Measurements from ENCODE around the gene LDHD. TPM values are rescaled to one million over a fixed set of nuclear protein-coding genes. Genes with fewer than 3 reads are reported as not detected.
A peak's percentile ranks its signal among the peaks of the same experiment; 100 is the strongest.

LDHD gene
- polyA plus RNA-seq, 3 donors = 3.7 to 6.3 (median 5.4) TPM

DNA sequence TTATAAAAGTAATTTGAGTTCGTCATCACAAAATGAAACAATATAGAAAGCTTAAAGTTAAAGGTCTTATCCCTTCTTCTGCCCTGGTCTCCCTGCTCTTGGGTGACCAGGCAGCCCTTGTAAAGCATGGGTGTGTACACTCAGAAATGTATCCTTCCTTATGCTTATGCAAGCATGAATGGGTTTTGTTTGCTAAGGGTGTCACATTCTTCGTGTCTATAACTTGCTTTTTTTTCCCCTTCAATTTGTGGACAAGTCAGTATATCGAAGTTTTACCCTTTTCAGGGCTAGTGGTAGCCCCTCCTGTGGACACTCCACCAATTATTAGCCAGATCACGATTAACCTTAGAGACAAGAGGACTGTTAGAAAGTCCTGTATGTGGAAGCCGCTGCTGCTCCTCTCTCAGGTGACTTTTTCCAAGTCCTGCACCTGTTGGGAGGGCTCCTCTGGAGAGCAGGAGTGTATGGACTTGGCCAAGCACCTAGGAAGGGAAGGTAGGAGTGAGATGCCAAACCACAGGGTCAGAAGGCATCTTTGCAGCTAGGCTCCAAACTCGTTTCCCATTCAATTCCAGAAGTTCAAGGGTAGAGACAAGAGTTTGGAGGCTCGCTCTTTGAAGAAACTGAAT is 50.9 kb downstream of the LDHD start:
- H3K4me3 Mint-ChIP-seq = peak overlapping the region in 1 of 2 donors; percentile 52
- TF ChIP-seq, protein P1, sequence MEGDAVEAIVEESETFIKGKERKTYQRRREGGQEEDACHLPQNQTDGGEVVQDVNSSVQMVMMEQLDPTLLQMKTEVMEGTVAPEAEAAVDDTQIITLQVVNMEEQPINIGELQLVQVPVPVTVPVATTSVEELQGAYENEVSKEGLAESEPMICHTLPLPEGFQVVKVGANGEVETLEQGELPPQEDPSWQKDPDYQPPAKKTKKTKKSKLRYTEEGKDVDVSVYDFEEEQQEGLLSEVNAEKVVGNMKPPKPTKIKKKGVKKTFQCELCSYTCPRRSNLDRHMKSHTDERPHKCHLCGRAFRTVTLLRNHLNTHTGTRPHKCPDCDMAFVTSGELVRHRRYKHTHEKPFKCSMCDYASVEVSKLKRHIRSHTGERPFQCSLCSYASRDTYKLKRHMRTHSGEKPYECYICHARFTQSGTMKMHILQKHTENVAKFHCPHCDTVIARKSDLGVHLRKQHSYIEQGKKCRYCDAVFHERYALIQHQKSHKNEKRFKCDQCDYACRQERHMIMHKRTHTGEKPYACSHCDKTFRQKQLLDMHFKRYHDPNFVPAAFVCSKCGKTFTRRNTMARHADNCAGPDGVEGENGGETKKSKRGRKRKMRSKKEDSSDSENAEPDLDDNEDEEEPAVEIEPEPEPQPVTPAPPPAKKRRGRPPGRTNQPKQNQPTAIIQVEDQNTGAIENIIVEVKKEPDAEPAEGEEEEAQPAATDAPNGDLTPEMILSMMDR (IDR thresholded peaks at IDR 0.05) = no peak
- H3K27ac ChIP-seq (ENCODE audit: low read depth in 1 of 2, low read length in 2 of 2) = peak overlapping the region in 1 of 2 donors; percentile 64
- intact Hi-C loops (cut with micrococcal nuclease) = loop anchor here in 1 of 2 donors (10.0 kb wide), 1 partner anchor 61 kb away; no protein-coding TSS in a partner anchor
- peak overlapping the region; percentile 64 for H3K4me2 ChIP-seq (replicated peaks; ENCODE audit: extremely low read depth, low read length, poor library complexity, severe bottlenecking)
- peaks cover 0 to 3% of the 10 kb centered on the region in 2 donors for H3K36me3 Mint-ChIP-seq
- no peak overlapping the region for H3K4me3 ChIP-seq (replicated peaks in 1 of 3; ENCODE audit: low read depth in 2 of 3, low read length in 3 of 3)
- H3K4me1 ChIP-seq (ENCODE audit: control insufficient read depth in 1 of 2, insufficient read depth in 2 of 2, low read length in 2 of 2) = peaks cover 55 to 61% of the 10 kb centered on the region in 2 donors
- no peaks in the 10 kb centered on the region for H3K9me3 ChIP-seq (replicated peaks in 1 of 2; ENCODE audit: control insufficient read depth in 1 of 2, insufficient read depth in 1 of 2, low read length in 2 of 2)
- H3K9ac ChIP-seq (ENCODE audit: insufficient read depth, low read length, poor library complexity, severe bottlenecking) = no peak overlapping the region
- H2AFZ ChIP-seq (ENCODE audit: insufficient read depth, low read depth, low read length, poor library complexity, severe bottlenecking) = peak overlapping the region; percentile 70
- peaks cover 0 to 2% (median 0%) of the 10 kb centered on the region in 7 donors for H3K9me3 Mint-ChIP-seq
- H3K36me3 ChIP-seq (replicated peaks in 1 of 2; ENCODE audit: control insufficient read depth in 1 of 2, insufficient read depth in 2 of 2, low read length in 2 of 2) = no peaks in the 10 kb centered on the region
- no peaks in the 10 kb centered on the region for H3K27me3 ChIP-seq (ENCODE audit: control insufficient read depth in 2 of 2, insufficient read depth in 2 of 2, low read length in 2 of 2)
- peaks cover 81% of the 10 kb centered on the region for H3K79me2 ChIP-seq (ENCODE audit: insufficient read depth, low read length)
- H3K27me3 Mint-ChIP-seq (ENCODE audit: low read depth in 3 of 3) = peaks cover 0 to 2% (median 0%) of the 10 kb centered on the region in 3 donors
- H4K20me1 ChIP-seq (ENCODE audit: insufficient read depth, low read length) = peaks cover 15% of the 10 kb centered on the region
- H3K27ac Mint-ChIP-seq = peak overlapping the region in 1 of 7 donors; percentile 74
- 91% methylated on average over 1 of the region's 7 CpGs for WGBS (ENCODE audit: insufficient coverage)
- H3K4me1 Mint-ChIP-seq = peaks cover 64% of the 10 kb centered on the region
- no peak for DNase-seq

DNA sequence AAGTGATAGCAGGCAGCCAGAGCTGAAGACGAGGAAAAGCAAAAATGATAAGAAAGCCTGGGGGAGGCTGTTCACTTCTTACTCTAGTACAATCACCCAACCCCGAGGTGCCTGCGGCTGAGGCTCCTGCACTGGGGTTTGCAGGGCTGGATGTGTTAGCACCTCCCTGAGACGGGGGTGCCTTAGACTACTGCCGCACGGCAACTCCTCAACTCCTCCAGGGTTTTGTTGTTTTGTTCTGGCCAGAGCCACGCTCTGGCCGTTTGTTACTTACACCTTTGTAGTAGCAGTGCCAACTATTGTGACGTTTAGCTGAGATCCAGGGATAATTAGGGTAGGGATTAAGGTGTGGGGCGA is 51.5 kb downstream of the LDHD start:
- H3K4me3 ChIP-seq (replicated peaks in 1 of 3; ENCODE audit: low read depth in 2 of 3, low read length in 3 of 3) = peak overlapping the region in 1 of 3 experiments; percentile 54
- H4K20me1 ChIP-seq (ENCODE audit: insufficient read depth, low read length) = peaks cover 13% of the 10 kb centered on the region
- H3K9me3 Mint-ChIP-seq = peaks cover 0 to 2% (median 0%) of the 10 kb centered on the region in 7 donors
- H3K4me1 Mint-ChIP-seq = peaks cover 66% of the 10 kb centered on the region
- TF ChIP-seq, protein P1 (IDR thresholded peaks at IDR 0.05) = no peak
- H3K4me1 ChIP-seq (ENCODE audit: control insufficient read depth in 1 of 2, insufficient read depth in 2 of 2, low read length in 2 of 2) = peaks cover 59 to 66% of the 10 kb centered on the region in 2 donors
- peaks cover 81% of the 10 kb centered on the region for H3K79me2 ChIP-seq (ENCODE audit: insufficient read depth, low read length)
- H3K27ac Mint-ChIP-seq = peak overlapping the region in 4 of 7 donors; percentile 51 to 80 (median 64)
- H3K27me3 ChIP-seq (ENCODE audit: control insufficient read depth in 2 of 2, insufficient read depth in 2 of 2, low read length in 2 of 2) = no peaks in the 10 kb centered on the region
- H3K27me3 Mint-ChIP-seq (ENCODE audit: low read depth in 3 of 3) = peaks cover 0 to 2% (median 0%) of the 10 kb centered on the region in 3 donors
- H3K9ac ChIP-seq (ENCODE audit: insufficient read depth, low read length, poor library complexity, severe bottlenecking) = peak overlapping the region; percentile 29
- no peak for DNase-seq
- intact Hi-C loops (cut with micrococcal nuclease) = loop anchor here in 1 of 2 donors (10.0 kb wide), 1 partner anchor 60 kb away; no protein-coding TSS in a partner anchor
- peaks cover 0 to 3% of the 10 kb centered on the region in 2 donors for H3K36me3 Mint-ChIP-seq
- peak overlapping the region; percentile 64 for H3K4me2 ChIP-seq (replicated peaks; ENCODE audit: extremely low read depth, low read length, poor library complexity, severe bottlenecking)
- peak overlapping the region; percentile 52 to 85 for H3K4me3 Mint-ChIP-seq
- no peaks in the 10 kb centered on the region for H3K36me3 ChIP-seq (replicated peaks in 1 of 2; ENCODE audit: control insufficient read depth in 1 of 2, insufficient read depth in 2 of 2, low read length in 2 of 2)
- H2AFZ ChIP-seq (ENCODE audit: insufficient read depth, low read depth, low read length, poor library complexity, severe bottlenecking) = peak overlapping the region; percentile 70
- 6% methylated on average over 3 of the region's 10 CpGs for WGBS (ENCODE audit: insufficient coverage)
- H3K27ac ChIP-seq (ENCODE audit: low read depth in 1 of 2, low read length in 2 of 2) = peak overlapping the region in 1 of 2 donors; percentile 64
- H3K9me3 ChIP-seq (replicated peaks in 1 of 2; ENCODE audit: control insufficient read depth in 1 of 2, insufficient read depth in 1 of 2, low read length in 2 of 2) = no peaks in the 10 kb centered on the region
